Measurements from ENCODE around the gene LIMS1.
"Not testable (repeated sequence)": the region's sequence is repeated elsewhere in the genome, so short reads cannot be mapped to it uniquely, and the experiment has no call there.

The LIMS1 gene

GRCh38 chr2:108533832-108534583 lies at the start of gene LIMS1:
TSS of gene LIMS1 (plus strand) at chr2:108534470. CDS start at chr2:108534563, 93 bp downstream.
- DNase-seq (ENCODE audit: low read depth in 1 of 2, low spot score in 1 of 2) = peak; percentile 67 to 77

- DNase-seq (ENCODE audit: low read depth in 1 of 2, low spot score in 1 of 2) = no peak
Observed at GRCh38 chr2:108485253-108485652, 49.0 kb upstream of the LIMS1 start.

GRCh38 chr2:108490506-108491122 lies 43.7 kb upstream of the LIMS1 start:
- DNase-seq (ENCODE audit: low read depth in 1 of 2, low spot score in 1 of 2) = no peak

- DNase-seq (ENCODE audit: low read depth in 1 of 2, low spot score in 1 of 2) = no peak
Observed at GRCh38 chr2:108491848-108492247, 42.4 kb upstream of the LIMS1 start.

GRCh38 chr2:108492364-108492763 lies 41.9 kb upstream of the LIMS1 start:
- DNase-seq (ENCODE audit: low read depth in 1 of 2, low spot score in 1 of 2) = no peak

GRCh38 chr2:108496167-108496566 lies 38.1 kb upstream of the LIMS1 start:
- DNase-seq (ENCODE audit: low read depth in 1 of 2, low spot score in 1 of 2) = not testable (repeated sequence)

GRCh38 chr2:108507620-108508019 lies 26.6 kb upstream of the LIMS1 start:
- not testable (repeated sequence) for DNase-seq (ENCODE audit: low read depth in 1 of 2, low spot score in 1 of 2)

GRCh38 chr2:108512431-108512830 lies 21.8 kb upstream of the LIMS1 start:
- not testable (repeated sequence) for DNase-seq (ENCODE audit: low read depth in 1 of 2, low spot score in 1 of 2)

- not testable (repeated sequence) for DNase-seq (ENCODE audit: low read depth in 1 of 2, low spot score in 1 of 2)
Observed at GRCh38 chr2:108514478-108514877, 19.8 kb upstream of the LIMS1 start.

- not testable (repeated sequence) for DNase-seq (ENCODE audit: low read depth in 1 of 2, low spot score in 1 of 2)
Observed at GRCh38 chr2:108524688-108525087, 9.6 kb upstream of the LIMS1 start.

GRCh38 chr2:108525258-108525657 lies 9.0 kb upstream of the LIMS1 start:
- DNase-seq (ENCODE audit: low read depth in 1 of 2, low spot score in 1 of 2) = not testable (repeated sequence)

GRCh38 chr2:108531674-108532055 lies 2.6 kb upstream of the LIMS1 start:
- no peak for DNase-seq (ENCODE audit: low read depth in 1 of 2, low spot score in 1 of 2)

- peak; percentile 11 to 24 for DNase-seq (ENCODE audit: low read depth in 1 of 2, low spot score in 1 of 2)
Observed at GRCh38 chr2:108534584-108535356, 500 bp downstream of the LIMS1 start.

GRCh38 chr2:108535357-108535631 lies 1.0 kb downstream of the LIMS1 start:
- no peak for DNase-seq (ENCODE audit: low read depth in 1 of 2, low spot score in 1 of 2)

GRCh38 chr2:108536133-108536780 lies 2.0 kb downstream of the LIMS1 start:
- DNase-seq (ENCODE audit: low read depth in 1 of 2, low spot score in 1 of 2) = no peak

- no peak for DNase-seq (ENCODE audit: low read depth in 1 of 2, low spot score in 1 of 2)
Observed at GRCh38 chr2:108536911-108537310, 2.6 kb downstream of the LIMS1 start.

GRCh38 chr2:108538000-108538625 lies 3.8 kb downstream of the LIMS1 start:
- no peak for DNase-seq (ENCODE audit: low read depth in 1 of 2, low spot score in 1 of 2)

GRCh38 chr2:108541451-108541850 lies 7.2 kb downstream of the LIMS1 start:
- DNase-seq (ENCODE audit: low read depth in 1 of 2, low spot score in 1 of 2) = no peak

- DNase-seq (ENCODE audit: low read depth in 1 of 2, low spot score in 1 of 2) = no peak
Observed at GRCh38 chr2:108542071-108542470, 7.8 kb downstream of the LIMS1 start.

- DNase-seq (ENCODE audit: low read depth in 1 of 2, low spot score in 1 of 2) = no peak
Observed at GRCh38 chr2:108547606-108548005, 13.3 kb downstream of the LIMS1 start.
